HepG2 (cell line): ENCODE measurements around the gene TALDO1.
A peak's percentile ranks its signal among the peaks of the same experiment; 100 is the strongest.

ENCODE experiments used
- ATF2 ChIP-seq: sonication (generic); formaldehyde crosslinking; IDR thresholded peaks from 2 replicates; pipeline ENCODE4 v1.4.0; 2020; ENCODE audit warnings: missing genetic modification reagents
- CHD4 ChIP-seq: fragments of 200-600 bp; sonication (generic); IDR thresholded peaks from 2 replicates; pipeline ENCODE4 v1.7.0; 2017; ENCODE audit warnings: mild to moderate bottlenecking, low read length, borderline replicate concordance
- CTCF ChIP-seq: sonication (generic); formaldehyde crosslinking; IDR thresholded peaks from 2 replicates; pipeline ENCODE4 v1.5.0; 2020; ENCODE audit warnings: mild to moderate bottlenecking, missing genetic modification reagents, moderate library complexity
- FUBP1 ChIP-seq: sonication (generic); formaldehyde crosslinking; IDR thresholded peaks from 2 replicates; pipeline ENCODE4 v1.5.1; 2020; ENCODE audit warnings: missing genetic modification reagents, mild to moderate bottlenecking, borderline replicate concordance
- HOXA7 ChIP-seq: sonication (generic); formaldehyde crosslinking; IDR thresholded peaks from 2 replicates; pipeline ENCODE4 v1.8.1; 2022; ENCODE audit warnings: mild to moderate bottlenecking, missing genetic modification reagents, moderate library complexity
- KLF12 ChIP-seq: sonication (generic); formaldehyde crosslinking; IDR thresholded peaks from 2 replicates; pipeline ENCODE4 v1.4.0; 2020; ENCODE audit warnings: missing genetic modification reagents, borderline replicate concordance
- MAFK ChIP-seq, 2 experiments: IDR thresholded peaks in 1 of 2; conservative IDR thresholded peaks in 1 of 2; 2 replicates each; pipeline ENCODE4 v1.6.1; 2011; ENCODE audit warnings: improper control_type of control experiment in 2 of 2, low read length in 2 of 2
- MYNN ChIP-seq: sonication (generic); formaldehyde crosslinking; IDR thresholded peaks from 2 replicates; pipeline ENCODE4 v1.4.0; 2020; ENCODE audit warnings: mild to moderate bottlenecking, low read depth, missing genetic modification reagents
- SMC3 ChIP-seq: IDR thresholded peaks from 2 replicates; pipeline ENCODE4 v1.6.1; 2011; ENCODE audit warnings: low read length, improper control_type of control experiment
- TAF1 ChIP-seq: sonication (generic); formaldehyde crosslinking; IDR thresholded peaks from 2 replicates; pipeline ENCODE4 v1.4.0; 2020; ENCODE audit warnings: missing genetic modification reagents
- ZBTB33 ChIP-seq: sonication (generic); formaldehyde crosslinking; IDR thresholded peaks from 2 replicates; pipeline ENCODE4 v1.4.0; 2020; ENCODE audit warnings: missing genetic modification reagents
- ZMYM2 ChIP-seq: sonication (generic); formaldehyde crosslinking; IDR thresholded peaks from 2 replicates; pipeline ENCODE4 v1.8.0; 2022; ENCODE audit warnings: mild to moderate bottlenecking, missing genetic modification reagents
- ZNF10 ChIP-seq: sonication (generic); formaldehyde crosslinking; IDR thresholded peaks from 2 replicates; pipeline ENCODE4 v1.4.0; 2020; ENCODE audit warnings: mild to moderate bottlenecking, low read depth, missing genetic modification reagents, borderline replicate concordance
- TF ChIP-seq, protein P1 (sequence below): sonication (generic); formaldehyde crosslinking; IDR thresholded peaks from 2 replicates; pipeline ENCODE4 v1.4.0; 2020; ENCODE audit warnings: mild to moderate bottlenecking, missing genetic modification reagents, borderline replicate concordance

DNA sequence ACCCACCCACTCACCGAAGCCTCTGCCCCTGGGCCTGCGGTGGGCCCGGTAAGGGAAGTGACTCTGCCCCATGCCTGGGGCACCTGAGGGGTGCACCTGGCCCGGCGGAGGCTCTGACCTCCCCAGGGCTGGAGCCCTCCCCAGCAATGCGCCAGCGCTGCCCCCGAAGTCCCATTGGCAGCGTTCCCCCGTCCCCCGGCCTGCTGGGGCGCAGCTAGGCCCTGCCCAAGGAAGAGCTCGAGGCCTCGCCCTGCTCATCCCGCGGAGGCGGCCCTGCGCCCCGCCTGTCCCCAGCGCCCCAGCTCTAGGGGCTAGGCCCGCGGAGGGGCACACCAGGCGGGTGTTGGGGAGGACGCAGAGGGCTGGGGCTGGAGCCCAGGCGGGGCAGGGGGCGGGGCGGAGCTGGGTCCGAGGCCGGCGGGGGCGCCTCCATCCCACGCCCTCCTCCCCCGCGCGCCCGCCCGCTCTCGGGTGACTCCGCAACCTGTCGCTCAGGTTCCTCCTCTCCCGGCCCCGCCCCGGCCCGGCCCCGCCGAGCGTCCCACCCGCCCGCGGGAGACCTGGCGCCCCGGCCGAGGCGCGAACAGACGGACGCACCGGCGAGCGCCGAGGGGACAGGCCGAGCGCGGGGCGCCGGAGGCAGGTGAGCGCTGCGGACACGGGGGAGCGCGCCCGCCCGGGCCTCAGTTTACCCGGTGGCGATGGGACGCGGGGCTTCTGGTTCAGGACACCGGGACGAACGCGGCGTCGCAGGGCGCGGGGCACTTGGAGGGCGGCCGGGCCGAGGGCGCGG, 41.4 kb upstream of the TALDO1 start, which contains the start of gene EPS8L2:
- no peak for TF ChIP-seq MAFK (conservative IDR thresholded peaks at IDR 0.05 in 1 of 2, IDR thresholded peaks at IDR 0.05 in 1 of 2; ENCODE audit: low read length in 2 of 2)
- no peak for TF ChIP-seq CTCF
- TF ChIP-seq CHD4, result no peak
- TF ChIP-seq FUBP1 (CRISPR knock-in tag), result no peak
- no peak for TF ChIP-seq ZBTB33
- no peak for TF ChIP-seq ATF2 (CRISPR knock-in tag)
- TF ChIP-seq KLF12 (CRISPR knock-in tag), result no peak
- TF ChIP-seq, protein P1, sequence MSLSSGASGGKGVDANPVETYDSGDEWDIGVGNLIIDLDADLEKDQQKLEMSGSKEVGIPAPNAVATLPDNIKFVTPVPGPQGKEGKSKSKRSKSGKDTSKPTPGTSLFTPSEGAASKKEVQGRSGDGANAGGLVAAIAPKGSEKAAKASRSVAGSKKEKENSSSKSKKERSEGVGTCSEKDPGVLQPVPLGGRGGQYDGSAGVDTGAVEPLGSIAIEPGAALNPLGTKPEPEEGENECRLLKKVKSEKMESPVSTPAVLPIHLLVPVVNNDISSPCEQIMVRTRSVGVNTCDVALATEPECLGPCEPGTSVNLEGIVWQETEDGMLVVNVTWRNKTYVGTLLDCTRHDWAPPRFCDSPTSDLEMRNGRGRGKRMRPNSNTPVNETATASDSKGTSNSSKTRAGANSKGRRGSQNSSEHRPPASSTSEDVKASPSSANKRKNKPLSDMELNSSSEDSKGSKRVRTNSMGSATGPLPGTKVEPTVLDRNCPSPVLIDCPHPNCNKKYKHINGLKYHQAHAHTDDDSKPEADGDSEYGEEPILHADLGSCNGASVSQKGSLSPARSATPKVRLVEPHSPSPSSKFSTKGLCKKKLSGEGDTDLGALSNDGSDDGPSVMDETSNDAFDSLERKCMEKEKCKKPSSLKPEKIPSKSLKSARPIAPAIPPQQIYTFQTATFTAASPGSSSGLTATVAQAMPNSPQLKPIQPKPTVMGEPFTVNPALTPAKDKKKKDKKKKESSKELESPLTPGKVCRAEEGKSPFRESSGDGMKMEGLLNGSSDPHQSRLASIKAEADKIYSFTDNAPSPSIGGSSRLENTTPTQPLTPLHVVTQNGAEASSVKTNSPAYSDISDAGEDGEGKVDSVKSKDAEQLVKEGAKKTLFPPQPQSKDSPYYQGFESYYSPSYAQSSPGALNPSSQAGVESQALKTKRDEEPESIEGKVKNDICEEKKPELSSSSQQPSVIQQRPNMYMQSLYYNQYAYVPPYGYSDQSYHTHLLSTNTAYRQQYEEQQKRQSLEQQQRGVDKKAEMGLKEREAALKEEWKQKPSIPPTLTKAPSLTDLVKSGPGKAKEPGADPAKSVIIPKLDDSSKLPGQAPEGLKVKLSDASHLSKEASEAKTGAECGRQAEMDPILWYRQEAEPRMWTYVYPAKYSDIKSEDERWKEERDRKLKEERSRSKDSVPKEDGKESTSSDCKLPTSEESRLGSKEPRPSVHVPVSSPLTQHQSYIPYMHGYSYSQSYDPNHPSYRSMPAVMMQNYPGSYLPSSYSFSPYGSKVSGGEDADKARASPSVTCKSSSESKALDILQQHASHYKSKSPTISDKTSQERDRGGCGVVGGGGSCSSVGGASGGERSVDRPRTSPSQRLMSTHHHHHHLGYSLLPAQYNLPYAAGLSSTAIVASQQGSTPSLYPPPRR (CRISPR knock-in tag), result no peak
- 0 out of 2 replicates have a peak, but pooled peaks have one; percentile 17 for TF ChIP-seq HOXA7 (CRISPR knock-in tag)
- no peak for TF ChIP-seq SMC3
- TF ChIP-seq MYNN (CRISPR knock-in tag), result no peak
- TF ChIP-seq ZMYM2 (CRISPR knock-in tag), result no peak; the same call in 1 of the 2 replicates
- TF ChIP-seq ZNF10, result no peak
- TF ChIP-seq TAF1, result no peak
